HG02571 (cell line): ENCODE measurements around the gene HSPH1.

Source experiments
- ATAC-seq: cut with Tn5 transposase; IDR thresholded peaks from one replicate; pipeline ENCODE4 v1.9.1; 2021; ENCODE audit warnings: mild to moderate bottlenecking, moderate library complexity; ENCODE audit not compliant: unreplicated experiment

HSPH1 gene

GRCh38 chr13:31161557-31162150 lies at the start of gene HSPH1:
TSS of gene HSPH1 (minus strand) at chr13:31161904. CDS start at chr13:31161582, 322 bp downstream.
- peak; percentile 80 for ATAC-seq

- ATAC-seq = no peak
Observed at GRCh38 chr13:31209841-31210210, 48.1 kb upstream of the HSPH1 start.

- ATAC-seq = no peak
Observed at GRCh38 chr13:31209172-31209840, 47.6 kb upstream of the HSPH1 start.

GRCh38 chr13:31208559-31209122 lies 46.9 kb upstream of the HSPH1 start:
- ATAC-seq = no peak

GRCh38 chr13:31207661-31208552 lies 46.2 kb upstream of the HSPH1 start:
- ATAC-seq = no peak

GRCh38 chr13:31204592-31204991 lies 42.9 kb upstream of the HSPH1 start:
- no peak for ATAC-seq

GRCh38 chr13:31201341-31202031 lies 39.8 kb upstream of the HSPH1 start:
- ATAC-seq = no peak

- peak; percentile 9 for ATAC-seq
Observed at GRCh38 chr13:31200637-31200971, 38.9 kb upstream of the HSPH1 start.

GRCh38 chr13:31199849-31200636 lies 38.3 kb upstream of the HSPH1 start, which contains the start of gene B3GLCT:
TSS of gene B3GLCT (plus strand) at chr13:31199975. CDS start at chr13:31200085, 110 bp downstream.
- ATAC-seq = peak; percentile 89

- ATAC-seq = no peak
Observed at GRCh38 chr13:31199527-31199848, 37.8 kb upstream of the HSPH1 start.

- no peak for ATAC-seq
Observed at GRCh38 chr13:31198519-31198918, 36.8 kb upstream of the HSPH1 start.

- ATAC-seq = no peak
Observed at GRCh38 chr13:31196992-31197391, 35.3 kb upstream of the HSPH1 start.

- no peak for ATAC-seq
Observed at GRCh38 chr13:31195616-31196015, 33.9 kb upstream of the HSPH1 start.

- no peak for ATAC-seq
Observed at GRCh38 chr13:31192306-31192705, 30.6 kb upstream of the HSPH1 start.

GRCh38 chr13:31191748-31192147 lies 30.0 kb upstream of the HSPH1 start:
- no peak for ATAC-seq

GRCh38 chr13:31184981-31185645 lies 23.4 kb upstream of the HSPH1 start:
- no peak for ATAC-seq

GRCh38 chr13:31184451-31184850 lies 22.7 kb upstream of the HSPH1 start:
- no peak for ATAC-seq

- ATAC-seq = no peak
Observed at GRCh38 chr13:31182987-31183386, 21.3 kb upstream of the HSPH1 start.

GRCh38 chr13:31179754-31180153 lies 18.1 kb upstream of the HSPH1 start:
- ATAC-seq = no peak

- no peak for ATAC-seq
Observed at GRCh38 chr13:31179241-31179640, 17.5 kb upstream of the HSPH1 start.
